H1 (cell line): ENCODE results near the gene KCNJ16. TPM values are rescaled to one million over a fixed set of nuclear protein-coding genes. Genes with fewer than 3 reads are reported as not detected.

Source experiments
- BCL11A ChIP-seq, 2 experiments: IDR thresholded peaks; one replicate each; pipeline ENCODE4 v1.6.1; 2011; ENCODE audit warnings: low read depth in 2 of 2, low read length in 2 of 2, mild to moderate bottlenecking in 2 of 2
- POU5F1 ChIP-seq: IDR thresholded peaks from 2 replicates; pipeline ENCODE4 v1.6.1; 2011; ENCODE audit warnings: low read depth, mild to moderate bottlenecking, low read length, moderate library complexity
- SP1 ChIP-seq: IDR thresholded peaks from 2 replicates; pipeline ENCODE4 v1.6.1; 2011; ENCODE audit warnings: low read depth, low read length
- SUZ12 ChIP-seq: fragments of 200-600 bp; sonication (generic); IDR thresholded peaks from 2 replicates; pipeline ENCODE4 v1.6.1; 2012; ENCODE audit warnings: mild to moderate bottlenecking, inconsistent platforms, low read length, moderate library complexity, mixed read lengths
- polyA plus RNA-seq, 7 experiments: library from polyadenylated mRNA; depleted of rRNA in 3 of 7; stranded (reverse) in 5 of 7; unstranded in 2 of 7; fragments of >200 nt in 5 of 7; fragments of 200-250 nt in 2 of 7; gene quantifications; 1 replicate in 5 of 7; 2 replicates in 1 of 7; 4 replicates in 1 of 7; pipeline versions ENCODE4 v1.2.1 to v1.2.3, GENCODE V29; 2011 to 2013; ENCODE audit warnings: missing spikeins in 2 of 7, mixed read lengths in 2 of 7
- total RNA-seq: library from RNA; stranded (reverse); fragmentation: NEBNext Ultra II Directional; extraction: Animal tissue kit (Norgen Biotek cat#: 25700); gene quantifications from 2 replicates; pipeline ENCODE4 v1.2.1, GENCODE V29; 2021
- TF ChIP-seq, protein P1 (sequence below): fragments of 300-600 bp; sonication (generic); IDR thresholded peaks from 2 replicates; pipeline ENCODE4 v1.7.1; 2012; ENCODE audit warnings: low read length, moderate library complexity, mild to moderate bottlenecking, inconsistent platforms; ENCODE audit not compliant: insufficient replicate concordance
- TF ChIP-seq, protein P2 (sequence below): IDR thresholded peaks from 2 replicates; pipeline ENCODE4 v1.6.1; 2012; ENCODE audit warnings: inconsistent platforms

The KCNJ16 gene
- total and polyA plus RNA-seq, 2 of the 8 experiments (the other 6 are each of a cell fraction or from before 2014, with no cell fraction given), result not detected

DNA sequence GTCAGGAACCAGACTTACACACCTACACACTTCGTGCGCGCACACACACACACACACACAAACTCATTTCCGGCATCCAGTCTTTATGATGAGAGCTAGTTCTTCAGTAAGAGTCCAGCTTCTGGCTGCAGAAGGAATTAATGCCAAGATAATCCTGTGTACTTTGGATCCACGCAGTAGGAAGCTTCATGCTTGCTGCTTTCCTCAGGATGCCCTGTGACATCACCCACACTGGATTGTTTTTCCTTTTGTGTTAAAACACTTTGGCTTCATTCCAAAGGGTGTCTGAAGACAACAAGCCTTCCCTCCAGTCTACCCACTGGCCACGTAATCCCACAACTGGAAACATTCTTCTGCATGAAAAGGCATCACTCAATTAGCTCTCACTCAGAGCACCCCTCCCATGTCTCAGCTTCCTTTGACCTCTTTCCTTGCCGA, 35.4 kb downstream of the KCNJ16 start (continued):
- TF ChIP-seq, protein P1, sequence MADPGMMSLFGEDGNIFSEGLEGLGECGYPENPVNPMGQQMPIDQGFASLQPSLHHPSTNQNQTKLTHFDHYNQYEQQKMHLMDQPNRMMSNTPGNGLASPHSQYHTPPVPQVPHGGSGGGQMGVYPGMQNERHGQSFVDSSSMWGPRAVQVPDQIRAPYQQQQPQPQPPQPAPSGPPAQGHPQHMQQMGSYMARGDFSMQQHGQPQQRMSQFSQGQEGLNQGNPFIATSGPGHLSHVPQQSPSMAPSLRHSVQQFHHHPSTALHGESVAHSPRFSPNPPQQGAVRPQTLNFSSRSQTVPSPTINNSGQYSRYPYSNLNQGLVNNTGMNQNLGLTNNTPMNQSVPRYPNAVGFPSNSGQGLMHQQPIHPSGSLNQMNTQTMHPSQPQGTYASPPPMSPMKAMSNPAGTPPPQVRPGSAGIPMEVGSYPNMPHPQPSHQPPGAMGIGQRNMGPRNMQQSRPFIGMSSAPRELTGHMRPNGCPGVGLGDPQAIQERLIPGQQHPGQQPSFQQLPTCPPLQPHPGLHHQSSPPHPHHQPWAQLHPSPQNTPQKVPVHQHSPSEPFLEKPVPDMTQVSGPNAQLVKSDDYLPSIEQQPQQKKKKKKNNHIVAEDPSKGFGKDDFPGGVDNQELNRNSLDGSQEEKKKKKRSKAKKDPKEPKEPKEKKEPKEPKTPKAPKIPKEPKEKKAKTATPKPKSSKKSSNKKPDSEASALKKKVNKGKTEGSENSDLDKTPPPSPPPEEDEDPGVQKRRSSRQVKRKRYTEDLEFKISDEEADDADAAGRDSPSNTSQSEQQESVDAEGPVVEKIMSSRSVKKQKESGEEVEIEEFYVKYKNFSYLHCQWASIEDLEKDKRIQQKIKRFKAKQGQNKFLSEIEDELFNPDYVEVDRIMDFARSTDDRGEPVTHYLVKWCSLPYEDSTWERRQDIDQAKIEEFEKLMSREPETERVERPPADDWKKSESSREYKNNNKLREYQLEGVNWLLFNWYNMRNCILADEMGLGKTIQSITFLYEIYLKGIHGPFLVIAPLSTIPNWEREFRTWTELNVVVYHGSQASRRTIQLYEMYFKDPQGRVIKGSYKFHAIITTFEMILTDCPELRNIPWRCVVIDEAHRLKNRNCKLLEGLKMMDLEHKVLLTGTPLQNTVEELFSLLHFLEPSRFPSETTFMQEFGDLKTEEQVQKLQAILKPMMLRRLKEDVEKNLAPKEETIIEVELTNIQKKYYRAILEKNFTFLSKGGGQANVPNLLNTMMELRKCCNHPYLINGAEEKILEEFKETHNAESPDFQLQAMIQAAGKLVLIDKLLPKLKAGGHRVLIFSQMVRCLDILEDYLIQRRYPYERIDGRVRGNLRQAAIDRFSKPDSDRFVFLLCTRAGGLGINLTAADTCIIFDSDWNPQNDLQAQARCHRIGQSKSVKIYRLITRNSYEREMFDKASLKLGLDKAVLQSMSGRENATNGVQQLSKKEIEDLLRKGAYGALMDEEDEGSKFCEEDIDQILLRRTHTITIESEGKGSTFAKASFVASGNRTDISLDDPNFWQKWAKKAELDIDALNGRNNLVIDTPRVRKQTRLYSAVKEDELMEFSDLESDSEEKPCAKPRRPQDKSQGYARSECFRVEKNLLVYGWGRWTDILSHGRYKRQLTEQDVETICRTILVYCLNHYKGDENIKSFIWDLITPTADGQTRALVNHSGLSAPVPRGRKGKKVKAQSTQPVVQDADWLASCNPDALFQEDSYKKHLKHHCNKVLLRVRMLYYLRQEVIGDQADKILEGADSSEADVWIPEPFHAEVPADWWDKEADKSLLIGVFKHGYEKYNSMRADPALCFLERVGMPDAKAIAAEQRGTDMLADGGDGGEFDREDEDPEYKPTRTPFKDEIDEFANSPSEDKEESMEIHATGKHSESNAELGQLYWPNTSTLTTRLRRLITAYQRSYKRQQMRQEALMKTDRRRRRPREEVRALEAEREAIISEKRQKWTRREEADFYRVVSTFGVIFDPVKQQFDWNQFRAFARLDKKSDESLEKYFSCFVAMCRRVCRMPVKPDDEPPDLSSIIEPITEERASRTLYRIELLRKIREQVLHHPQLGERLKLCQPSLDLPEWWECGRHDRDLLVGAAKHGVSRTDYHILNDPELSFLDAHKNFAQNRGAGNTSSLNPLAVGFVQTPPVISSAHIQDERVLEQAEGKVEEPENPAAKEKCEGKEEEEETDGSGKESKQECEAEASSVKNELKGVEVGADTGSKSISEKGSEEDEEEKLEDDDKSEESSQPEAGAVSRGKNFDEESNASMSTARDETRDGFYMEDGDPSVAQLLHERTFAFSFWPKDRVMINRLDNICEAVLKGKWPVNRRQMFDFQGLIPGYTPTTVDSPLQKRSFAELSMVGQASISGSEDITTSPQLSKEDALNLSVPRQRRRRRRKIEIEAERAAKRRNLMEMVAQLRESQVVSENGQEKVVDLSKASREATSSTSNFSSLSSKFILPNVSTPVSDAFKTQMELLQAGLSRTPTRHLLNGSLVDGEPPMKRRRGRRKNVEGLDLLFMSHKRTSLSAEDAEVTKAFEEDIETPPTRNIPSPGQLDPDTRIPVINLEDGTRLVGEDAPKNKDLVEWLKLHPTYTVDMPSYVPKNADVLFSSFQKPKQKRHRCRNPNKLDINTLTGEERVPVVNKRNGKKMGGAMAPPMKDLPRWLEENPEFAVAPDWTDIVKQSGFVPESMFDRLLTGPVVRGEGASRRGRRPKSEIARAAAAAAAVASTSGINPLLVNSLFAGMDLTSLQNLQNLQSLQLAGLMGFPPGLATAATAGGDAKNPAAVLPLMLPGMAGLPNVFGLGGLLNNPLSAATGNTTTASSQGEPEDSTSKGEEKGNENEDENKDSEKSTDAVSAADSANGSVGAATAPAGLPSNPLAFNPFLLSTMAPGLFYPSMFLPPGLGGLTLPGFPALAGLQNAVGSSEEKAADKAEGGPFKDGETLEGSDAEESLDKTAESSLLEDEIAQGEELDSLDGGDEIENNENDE, result no peak
- TF ChIP-seq SP1 (no peak), BCL11A (IDR thresholded peaks at IDR 0.05; ENCODE audit: low read depth in 2 of 2, low read length in 2 of 2) (no peak), POU5F1 (no peak), SUZ12 (no peak)
- TF ChIP-seq, protein P2, sequence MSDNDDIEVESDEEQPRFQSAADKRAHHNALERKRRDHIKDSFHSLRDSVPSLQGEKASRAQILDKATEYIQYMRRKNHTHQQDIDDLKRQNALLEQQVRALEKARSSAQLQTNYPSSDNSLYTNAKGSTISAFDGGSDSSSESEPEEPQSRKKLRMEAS, result no peak
